GM03348 (cell line): Measurements from ENCODE around the gene RAPGEF3.

Experiments used
- DNase-seq: peaks from one replicate; pipeline ENCODE4 v3.0.0; 2012; ENCODE audit warnings: low spot score

RAPGEF3 gene

DNA sequence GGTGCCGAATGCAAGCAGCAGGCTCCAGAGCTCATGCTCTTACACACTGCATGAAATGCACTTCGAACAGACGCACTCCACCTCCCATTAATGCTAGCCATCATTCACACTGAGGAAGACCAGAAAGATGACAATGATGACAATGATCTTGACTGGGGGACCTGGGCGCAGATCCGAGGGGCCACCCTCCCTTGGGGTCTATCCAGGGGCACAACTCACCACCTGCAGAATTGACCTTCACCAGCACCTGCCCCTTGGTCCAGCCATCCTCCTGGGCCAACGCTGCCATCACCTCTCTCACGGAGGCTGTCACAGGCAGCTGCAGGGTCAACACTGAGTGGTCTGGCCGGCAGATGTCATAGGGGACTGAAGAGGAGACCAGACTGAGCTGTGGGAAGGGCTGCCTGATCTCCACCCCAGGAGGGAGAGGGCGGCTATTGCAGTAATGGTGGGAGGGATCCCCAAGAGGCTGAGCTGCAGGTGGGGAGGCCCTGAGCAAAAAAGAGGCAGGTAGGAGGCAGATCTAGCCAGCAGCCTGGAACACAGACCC is 15.3 kb downstream of the RAPGEF3 start:
- no peak for DNase-seq

DNA sequence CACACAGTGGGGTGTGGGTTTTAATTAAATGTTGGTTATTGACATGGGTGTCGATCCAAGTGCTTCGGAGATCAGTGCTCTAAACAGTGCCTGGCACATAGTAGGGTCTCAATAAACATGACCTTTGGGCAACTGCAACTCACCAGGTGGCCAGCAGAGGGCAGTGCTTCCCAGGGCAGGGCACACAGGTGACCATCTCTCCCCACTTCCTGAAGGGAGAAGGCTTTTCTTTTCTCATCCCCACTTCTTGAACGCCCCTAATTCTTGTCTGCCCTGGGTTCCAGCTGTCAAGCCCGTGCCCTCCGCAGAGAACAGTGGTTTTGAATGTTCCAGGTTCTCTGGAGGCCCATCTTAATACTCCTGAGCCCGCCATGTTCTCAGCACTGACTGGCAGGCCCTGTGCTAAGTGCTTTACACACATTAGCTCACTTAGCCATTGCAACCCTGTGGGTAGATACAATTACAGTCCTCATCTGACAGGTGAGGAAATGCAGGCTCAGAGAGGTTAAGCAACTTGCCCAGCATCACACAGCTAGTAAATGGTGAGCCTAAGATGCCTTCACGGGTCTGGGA is 16.3 kb downstream of the RAPGEF3 start:
- DNase-seq: peak; percentile 65

DNA sequence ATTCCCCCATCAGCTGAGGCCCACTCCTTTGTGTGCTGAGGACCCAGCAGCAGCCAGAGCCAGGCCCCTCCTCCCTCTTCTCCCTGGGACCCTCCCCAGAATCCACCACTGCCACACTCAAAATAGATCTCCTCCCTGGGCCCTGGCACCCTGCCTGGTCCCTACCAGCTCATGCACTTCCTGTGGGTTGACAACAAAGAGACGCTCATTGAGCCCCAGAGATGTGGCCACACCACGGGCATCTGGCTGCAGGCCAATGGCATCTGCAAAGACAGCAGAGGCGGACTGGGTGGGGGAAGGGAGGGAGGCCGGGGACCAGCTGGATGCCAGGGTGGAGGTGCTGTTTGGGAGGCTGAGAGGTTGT is 17.4 kb downstream of the RAPGEF3 start:
- DNase-seq: no peak

DNA sequence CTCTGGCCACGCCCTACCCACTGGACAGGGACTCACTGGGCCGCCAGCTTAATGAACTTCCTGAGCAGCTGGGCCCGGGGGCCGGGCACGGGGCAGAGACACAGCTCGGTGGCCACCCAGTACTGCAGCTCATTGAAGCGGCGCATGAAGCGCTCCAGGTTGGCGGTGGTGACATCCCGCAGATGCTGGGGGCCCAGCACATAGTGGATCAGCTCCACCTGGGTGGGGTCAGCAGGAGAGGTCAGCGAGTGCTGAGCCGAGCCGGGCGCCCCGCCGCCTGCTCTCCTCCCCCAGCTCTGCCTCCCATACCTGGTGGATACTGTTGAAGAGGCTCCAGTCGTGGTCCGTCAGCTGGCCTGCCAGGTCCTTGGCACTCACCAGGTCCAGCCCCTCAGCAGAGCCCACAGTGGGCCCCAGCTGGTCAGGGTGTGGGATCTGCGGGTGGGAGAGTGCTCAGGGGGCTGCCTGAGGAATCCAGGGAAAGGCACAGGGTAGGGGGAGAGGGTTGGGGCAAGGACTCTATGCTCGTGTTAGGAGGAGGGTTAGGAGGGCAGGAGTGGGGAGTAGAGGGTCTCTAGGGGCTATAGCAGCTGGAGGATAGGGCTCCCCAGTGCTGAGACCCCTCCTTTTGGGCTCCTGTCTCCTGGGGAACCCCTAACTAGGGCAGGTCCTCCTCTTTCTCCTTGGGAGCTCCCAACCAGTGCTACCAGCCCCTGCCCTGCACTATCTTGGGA is 17.9 kb downstream of the RAPGEF3 start:
- no peak for DNase-seq

DNA sequence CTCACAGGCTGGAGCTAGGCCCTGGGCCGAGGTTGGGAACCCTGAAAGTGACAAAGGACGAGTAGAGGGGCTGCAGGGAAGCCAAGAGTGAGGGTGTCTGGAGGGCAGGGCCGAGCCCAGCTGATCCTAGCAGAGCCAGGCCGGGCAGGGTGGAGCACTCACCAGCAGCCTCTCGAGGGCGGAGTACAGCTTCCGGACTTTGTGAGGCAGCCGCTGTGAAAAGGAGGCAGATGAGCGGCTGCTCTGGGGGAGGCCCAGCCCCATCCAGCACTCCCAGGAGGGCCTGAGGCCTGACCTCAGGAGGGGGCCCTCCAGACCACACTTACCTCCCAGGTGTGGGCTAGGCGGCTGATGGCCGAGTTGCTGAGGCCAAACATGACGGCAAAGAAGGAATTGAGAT is 18.7 kb downstream of the RAPGEF3 start:
- DNase-seq: no peak

DNA sequence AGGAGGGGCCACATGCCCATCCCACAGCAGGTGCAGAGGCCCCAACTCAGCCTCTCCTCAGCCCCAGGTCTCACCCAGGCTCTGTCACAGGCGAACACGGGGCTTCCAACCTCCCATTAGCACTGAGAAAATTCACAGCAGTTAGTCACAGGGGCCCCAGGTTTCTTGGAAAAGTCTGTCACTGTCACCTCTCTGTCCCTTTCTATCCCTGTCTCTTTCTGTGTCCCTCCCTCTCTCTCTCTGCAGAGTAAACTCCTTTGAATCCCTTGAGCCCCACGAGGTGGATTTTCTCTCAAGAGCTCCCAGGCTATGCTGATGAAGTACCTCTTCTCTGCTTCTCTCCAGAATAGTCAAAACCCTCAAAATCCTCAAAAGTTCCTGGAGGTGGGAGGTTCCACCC is 19.4 kb downstream of the RAPGEF3 start:
- DNase-seq: no peak

DNA sequence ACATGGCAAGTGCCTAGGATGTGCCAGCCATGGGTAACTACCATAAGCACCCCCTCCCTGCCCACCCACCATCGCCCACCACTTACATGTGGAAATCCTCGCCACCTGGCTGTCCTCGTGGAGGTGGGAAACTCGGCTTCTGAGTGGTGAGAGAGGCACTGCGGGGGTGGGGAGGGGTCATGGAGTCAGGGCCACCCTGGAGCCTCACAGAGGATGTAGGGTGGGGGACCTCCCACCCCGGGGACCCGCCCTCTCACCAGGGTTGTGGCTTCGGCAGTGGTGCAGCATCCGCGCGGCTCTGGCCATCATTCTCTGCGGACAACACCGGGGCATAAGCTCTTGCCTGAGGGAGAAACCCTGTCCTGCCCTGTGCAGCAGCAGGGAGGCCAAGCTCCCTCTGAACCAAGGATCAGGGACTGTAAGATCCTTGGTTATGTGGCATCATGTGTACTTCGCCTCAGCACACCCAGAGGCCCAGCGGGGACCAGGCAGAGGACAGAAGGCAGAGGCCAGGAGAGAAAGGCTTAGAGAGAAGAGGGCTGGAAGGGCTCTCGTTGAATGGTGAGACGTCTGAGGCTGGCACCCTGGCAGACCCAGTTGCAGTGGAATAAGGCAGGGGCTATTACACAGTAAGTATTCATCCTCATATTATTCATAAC is 20.6 kb downstream of the RAPGEF3 start:
- DNase-seq: no peak

DNA sequence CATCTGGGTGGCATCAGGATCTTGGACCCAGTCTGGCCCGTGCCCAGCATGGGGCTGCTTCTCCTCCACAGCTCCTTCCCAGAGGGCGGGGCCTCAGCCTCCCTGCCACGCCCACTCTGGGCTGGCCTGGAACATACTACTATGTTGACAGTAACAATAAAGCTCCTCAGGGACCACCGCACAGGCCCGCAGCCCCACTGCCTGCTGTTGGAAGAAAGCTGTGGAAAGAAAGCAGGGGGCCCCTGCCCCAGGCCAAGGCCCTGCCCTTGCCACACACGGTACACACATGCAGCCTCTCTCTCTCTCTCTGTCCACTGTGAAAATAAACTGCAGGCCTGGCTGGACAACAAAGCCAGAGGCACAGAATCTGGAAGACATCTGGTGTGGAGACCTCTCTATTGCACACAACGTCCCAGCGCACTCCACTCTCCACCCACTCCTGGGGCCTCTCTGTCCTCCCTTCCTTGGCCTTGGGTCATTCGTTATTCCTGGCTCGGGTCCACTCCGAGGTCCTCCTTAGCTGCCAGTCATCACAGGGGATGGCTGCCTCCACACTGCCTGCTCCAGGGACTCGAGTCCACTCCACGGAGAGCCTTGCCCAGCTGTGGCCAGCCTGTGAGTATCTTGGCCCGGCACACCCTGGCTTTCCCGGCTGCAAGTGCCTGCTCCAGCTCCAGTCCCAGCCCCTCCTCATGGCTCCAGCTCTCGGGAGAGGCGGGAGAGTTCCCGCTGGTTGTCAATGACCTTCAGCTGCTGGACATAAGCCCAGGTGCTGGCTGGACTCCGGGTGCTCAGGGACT is 21.6 kb downstream of the RAPGEF3 start:
- peak; percentile 87 for DNase-seq

DNA sequence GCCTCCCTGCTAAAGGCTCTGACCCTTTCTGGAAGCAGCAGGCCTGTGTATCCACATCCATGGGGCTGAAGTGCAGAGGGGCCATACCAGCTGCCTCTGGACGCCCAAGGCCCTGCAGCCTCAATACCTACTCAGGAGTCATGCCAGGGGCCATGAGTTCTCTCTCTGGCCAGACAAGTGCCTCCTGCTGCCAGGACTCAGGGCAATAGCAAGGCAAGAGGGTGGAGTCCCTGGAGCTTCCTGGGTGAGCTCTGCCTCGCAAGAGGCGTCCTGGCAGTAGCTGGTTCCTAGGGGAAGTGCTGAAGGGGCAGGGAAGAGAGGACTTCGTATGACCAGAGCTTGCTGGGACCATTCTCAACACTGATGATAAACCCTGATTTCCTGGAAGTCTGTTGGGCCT is 22.5 kb downstream of the RAPGEF3 start:
- DNase-seq: no peak

DNA sequence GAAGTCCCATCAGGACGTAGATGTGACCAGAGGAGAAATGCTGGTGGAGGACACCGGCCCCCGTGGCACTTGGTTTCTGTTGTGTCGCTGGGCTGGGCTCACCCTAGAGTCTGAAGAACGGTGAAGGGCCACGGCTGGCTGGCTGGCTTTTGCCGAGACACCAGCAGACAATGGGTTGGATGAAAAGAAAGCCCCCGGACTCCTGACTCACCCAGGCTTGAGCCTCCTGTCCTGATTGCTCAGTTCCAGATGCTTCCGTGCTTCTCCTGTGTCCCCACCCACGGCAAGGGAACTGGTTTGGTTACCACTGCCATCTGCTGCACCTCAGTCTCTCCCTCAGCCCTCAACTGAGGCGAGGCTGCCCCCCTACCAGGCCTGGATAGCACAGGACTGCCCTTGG is 23.0 kb downstream of the RAPGEF3 start:
- DNase-seq: no peak

DNA sequence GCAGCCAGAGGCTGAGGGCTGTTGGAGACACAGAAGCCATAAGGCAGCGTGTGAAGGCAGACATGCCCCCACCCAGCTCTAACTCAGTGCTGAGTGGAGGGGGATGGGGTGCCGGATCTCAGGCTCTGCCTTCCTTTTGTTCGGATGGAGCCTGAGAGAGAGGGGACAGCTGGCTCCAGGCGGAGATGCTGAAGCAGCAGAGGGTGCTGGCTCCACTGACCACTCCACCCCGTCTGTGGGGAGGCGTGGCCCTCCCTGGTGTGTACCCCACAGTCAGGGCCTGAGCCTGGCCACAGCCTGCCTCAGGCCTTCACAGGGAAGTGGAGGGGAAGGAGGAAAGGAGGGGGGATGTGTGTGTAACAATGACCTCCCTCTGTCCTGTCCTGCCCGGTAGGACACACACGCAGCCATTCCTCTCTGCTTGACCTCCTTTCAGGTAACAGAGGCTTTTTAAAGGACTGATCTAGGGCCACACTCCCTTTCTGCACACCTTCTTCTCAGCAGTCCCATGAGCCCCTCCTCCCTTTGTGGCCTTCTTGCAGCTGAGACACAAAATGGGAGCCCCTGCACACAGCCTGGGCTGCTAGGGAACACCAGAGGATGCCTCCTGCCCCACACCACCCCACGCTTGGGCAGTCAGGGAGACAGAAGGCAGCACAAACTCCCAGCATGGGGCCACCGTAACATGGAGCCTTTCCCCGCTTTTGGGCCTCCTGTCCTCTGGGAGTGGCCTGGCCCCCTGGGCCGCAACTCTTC is 23.8 kb downstream of the RAPGEF3 start:
- no peak for DNase-seq

DNA sequence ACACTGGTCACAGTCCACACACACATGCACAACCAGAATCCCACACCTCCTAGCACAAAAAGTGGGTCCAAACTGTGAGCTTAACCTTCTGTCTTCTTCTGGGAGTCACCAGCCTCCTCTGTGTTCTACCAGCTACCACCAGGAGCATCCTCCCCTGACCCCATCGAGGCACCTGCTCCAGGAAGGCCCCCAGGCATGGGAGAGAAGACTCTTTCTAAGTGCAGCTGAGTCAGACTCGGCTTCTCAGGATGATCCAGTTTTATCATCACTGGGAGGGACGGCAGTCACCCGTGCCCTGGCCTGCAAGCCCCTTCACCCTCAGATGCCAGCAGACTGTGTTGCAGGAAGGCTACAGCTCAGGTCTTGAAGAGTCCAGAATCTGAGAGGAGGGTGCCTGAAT is 25.5 kb downstream of the RAPGEF3 start:
- DNase-seq: no peak

DNA sequence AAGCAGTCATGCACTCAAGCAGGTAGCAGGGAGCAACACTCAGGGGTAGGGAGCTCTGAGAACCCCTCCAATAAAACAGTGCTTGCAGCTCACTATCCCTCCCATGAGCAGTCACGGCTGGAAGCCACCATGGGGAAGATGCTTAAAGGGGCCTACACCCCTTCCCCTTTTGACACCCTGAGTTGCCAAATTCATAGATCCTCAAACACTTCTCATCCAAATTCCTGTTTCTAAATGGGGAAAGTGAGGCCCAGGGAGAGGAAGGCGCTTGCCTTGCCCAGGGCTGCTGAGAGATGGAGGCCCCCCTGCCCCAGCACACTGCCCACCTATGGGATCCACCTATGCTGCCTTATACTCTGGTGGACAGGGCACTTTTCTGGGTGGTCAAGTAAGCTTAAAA is 26.2 kb downstream of the RAPGEF3 start:
- DNase-seq: no peak

DNA sequence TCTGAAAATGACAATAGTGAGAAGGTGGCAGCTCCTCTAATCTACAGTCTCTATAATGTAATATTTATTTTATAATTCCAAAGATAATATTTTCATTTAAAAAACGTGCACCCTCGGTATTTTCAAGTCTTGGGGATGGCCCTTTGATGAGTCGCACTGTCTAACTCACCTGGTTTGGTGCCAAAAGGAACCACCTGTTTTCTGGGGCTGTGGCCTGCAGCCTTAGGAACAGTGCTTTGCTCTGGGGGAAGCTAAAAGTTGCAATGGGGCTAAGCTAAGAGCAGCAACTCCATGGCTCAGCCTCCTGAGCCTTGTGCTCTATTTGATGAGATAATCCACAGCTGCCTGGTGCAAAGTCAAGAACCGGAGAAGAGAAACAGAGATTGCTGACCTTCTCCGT is 27.0 kb downstream of the RAPGEF3 start:
- no peak for DNase-seq

DNA sequence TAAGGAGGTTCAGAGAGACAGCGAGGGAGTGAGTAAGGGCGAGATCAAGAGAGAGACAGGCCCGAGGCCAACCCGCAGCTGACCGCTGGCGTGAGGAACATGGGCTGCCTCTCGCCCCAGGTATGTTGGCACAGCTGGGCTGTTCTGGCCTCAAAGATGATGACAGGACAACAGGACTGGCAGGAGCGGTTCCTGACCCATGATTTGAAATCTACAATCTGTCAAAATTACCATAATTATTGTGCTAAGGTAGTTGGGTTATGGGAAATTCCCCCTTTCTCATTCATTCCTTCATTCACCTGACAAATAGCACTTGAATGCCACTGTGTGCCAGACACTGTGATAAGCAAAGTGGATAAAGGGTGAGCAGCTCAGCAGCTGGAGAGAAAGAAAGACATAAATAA is 28.3 kb downstream of the RAPGEF3 start:
- no peak for DNase-seq

DNA sequence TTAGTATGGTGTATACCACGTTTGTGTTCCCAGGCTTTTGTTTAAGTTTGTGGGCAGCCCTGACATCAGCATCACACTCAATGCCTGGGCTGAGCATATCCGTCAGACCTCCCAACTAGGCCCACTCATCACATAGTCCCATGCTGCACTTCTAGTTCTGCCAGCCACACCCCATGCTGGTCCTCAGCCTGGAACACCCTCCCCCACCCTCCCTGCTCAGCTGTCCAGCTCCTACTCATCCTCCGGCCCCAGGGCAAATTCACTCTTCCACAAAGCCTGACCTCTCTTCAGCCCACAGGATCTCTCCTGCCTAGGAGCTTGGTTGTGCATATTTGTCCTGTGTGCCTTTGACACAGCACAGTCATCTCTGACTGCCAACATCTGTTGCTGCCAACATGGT is 29.4 kb downstream of the RAPGEF3 start:
- DNase-seq: peak; percentile 51

DNA sequence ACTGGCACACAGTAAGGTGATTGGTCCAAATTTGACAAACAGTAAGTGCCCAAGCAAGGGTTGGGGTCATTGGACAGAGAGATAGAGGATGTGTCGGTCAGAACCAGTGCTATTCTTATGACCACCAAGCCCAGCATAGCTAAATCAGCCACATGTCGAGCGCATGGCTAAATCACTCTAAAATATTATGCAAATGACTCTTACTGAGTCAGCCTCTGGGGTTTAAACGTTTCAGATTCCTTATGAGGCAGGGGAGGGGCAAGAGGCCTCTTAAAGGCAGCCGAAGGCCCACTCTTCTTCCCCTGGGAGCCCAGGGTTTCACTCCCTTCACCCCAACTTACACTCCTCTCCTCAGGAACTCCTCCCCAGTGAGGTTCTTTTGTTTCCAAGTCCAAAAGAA is 32.8 kb downstream of the RAPGEF3 start:
- peak; percentile 76 for DNase-seq

DNA sequence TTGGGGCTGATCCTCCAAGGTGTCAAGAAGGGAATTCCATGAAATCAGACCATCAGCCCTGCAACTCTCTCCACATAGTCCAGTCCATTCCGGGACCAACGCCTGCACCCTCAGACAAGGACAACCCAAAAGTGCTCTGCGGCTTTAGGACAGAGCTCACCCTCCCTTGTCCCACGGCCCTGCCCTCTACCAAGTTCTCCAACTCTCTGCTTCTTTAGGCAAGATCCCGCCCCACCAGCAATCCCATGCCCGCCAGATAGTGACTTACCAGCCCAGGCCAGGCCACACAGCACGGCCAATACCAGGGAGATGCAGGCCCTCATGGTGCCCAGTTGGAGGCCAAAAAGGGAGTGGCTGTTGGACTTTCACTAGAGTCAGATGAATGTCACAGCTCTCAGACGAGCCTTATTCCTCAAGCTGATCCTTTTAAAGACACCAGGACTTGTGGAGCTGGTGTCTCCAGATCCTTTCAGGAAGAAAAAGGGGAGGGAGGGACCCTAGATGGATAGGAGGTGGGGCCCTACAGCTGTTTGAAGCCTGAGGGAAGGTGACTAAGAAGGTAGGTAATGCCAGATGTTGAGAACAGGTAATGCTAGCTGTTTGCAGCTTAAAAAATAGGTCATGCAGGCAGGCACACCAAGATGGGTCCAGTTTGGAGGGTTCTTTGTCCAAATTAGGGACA is 33.4 kb downstream of the RAPGEF3 start, which contains the start of gene ENDOU:
Gene ENDOU (minus strand): TSS at position 400 of the 682 bp plus-strand sequence. CDS start 77 bp downstream, at position 323.
- DNase-seq: no peak

DNA sequence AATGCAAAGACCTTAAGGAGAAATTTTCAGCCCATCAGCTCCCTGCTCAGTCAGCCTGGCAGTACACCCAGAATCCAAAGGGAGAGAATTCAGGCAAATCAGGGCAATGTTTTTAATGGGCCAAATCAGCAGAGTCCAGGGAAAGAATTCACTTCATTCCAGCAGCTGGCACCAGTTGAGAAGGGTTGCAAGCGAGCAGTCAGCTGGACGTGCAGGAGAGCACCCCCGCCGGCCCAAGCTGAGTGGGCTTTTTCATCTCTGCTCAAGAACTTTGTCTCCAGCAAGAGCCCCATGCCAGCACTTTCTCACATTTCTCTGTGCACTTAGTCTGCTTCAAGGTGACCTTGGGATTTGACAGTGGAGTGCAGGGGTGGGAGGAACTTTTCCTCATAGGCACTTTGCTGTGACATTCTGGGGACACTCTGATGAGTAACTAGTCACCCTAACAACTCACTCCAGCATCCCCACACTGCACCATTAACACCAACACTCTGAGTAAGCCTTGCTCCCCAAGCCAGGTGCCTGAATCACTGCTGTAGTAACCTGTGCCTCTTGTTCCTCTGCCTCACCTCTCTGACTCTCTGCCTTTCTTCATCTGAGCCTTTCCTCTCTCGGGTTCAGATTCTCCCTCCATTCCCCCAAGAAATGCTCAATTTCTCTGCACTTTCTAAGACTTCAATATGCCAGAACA is 35.6 kb downstream of the RAPGEF3 start:
- DNase-seq: no peak

DNA sequence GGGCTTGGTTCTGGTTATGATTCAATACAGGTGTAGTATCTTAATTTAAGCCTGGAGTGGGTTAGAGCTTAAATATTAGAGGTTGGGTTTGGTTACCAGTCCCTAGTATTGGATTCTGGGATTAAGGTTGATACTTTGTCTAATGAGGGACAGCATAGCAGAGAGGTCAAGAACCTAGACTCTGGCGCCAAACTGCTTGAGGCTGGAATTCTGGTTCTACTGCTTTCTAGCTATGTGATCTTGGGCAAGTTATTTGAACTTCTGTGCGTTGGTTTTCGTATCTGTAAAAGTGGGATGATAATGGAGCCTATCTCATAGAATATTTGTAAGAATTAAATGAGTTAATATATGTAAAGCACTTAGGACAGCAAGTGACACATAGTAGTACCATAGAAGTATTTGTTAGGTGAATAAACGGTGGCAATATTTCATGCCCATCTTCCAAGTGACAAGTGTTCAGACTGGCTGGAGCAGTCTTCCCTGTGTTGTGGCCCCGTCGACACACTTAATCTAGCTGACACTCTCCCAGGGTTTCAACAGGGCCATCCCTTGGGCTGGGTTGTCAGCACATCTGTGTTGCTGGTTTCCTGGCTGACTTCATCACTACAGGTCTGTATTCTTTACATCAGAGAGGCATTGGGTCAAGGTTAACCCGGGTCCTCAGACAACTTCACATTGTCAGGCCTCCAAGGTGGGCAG is 36.4 kb downstream of the RAPGEF3 start:
- no peak for DNase-seq
